Measurements from ENCODE around the gene TCF25. TPM values are rescaled to one million over a fixed set of nuclear protein-coding genes. Genes with fewer than 3 reads are reported as not detected.
A peak's percentile ranks its signal among the peaks of the same experiment; 100 is the strongest.

TCF25 gene
- total and polyA plus RNA-seq, 2 donors (not counting 1 experiment from before 2014, with no cell fraction given), result 150 to 176 TPM

- Histone ChIP-seq H3K79me2 (ENCODE audit: control insufficient read depth, insufficient read depth, low read length) (peaks cover 29% of the 10 kb centered on the region), H3K27ac (ENCODE audit: insufficient read depth, low read length) (peak overlapping the region; percentile 99), H3K36me3 (ENCODE audit: control insufficient read depth, insufficient read depth, low read length) (no peaks in the 10 kb centered on the region), H3K27me3 (ENCODE audit: control insufficient read depth, insufficient read depth, low read length) (no peaks in the 10 kb centered on the region), H3K4me2 (ENCODE audit: extremely low read depth, insufficient read depth, low read length) (peak overlapping the region; percentile 100), H4K20me1 (ENCODE audit: control insufficient read depth, extremely low read depth, insufficient read depth, low read length) (no peaks in the 10 kb centered on the region), H3K9ac (ENCODE audit: insufficient read depth, low read length) (peak overlapping the region; percentile 95), H3K4me1 (ENCODE audit: control insufficient read depth, extremely low read depth, insufficient read depth, low read length) (peaks cover 26% of the 10 kb centered on the region), H3K4me3 (replicated peaks in 1 of 4; ENCODE audit: control extremely low read depth in 1 of 4, insufficient read depth in 1 of 4, low read depth in 3 of 4, low read length in 4 of 4) (peak overlapping the region; percentile 65 to 94 (median 81)), H2AFZ (ENCODE audit: low read length) (no peak overlapping the region), H3K9me3 (ENCODE audit: control insufficient read depth, insufficient read depth, low read depth, low read length) (no peaks in the 10 kb centered on the region)
- TF ChIP-seq EZH2 (IDR thresholded peaks at IDR 0.05; ENCODE audit: low read length, missing control alignments), result no peak
- TF ChIP-seq, protein P1, sequence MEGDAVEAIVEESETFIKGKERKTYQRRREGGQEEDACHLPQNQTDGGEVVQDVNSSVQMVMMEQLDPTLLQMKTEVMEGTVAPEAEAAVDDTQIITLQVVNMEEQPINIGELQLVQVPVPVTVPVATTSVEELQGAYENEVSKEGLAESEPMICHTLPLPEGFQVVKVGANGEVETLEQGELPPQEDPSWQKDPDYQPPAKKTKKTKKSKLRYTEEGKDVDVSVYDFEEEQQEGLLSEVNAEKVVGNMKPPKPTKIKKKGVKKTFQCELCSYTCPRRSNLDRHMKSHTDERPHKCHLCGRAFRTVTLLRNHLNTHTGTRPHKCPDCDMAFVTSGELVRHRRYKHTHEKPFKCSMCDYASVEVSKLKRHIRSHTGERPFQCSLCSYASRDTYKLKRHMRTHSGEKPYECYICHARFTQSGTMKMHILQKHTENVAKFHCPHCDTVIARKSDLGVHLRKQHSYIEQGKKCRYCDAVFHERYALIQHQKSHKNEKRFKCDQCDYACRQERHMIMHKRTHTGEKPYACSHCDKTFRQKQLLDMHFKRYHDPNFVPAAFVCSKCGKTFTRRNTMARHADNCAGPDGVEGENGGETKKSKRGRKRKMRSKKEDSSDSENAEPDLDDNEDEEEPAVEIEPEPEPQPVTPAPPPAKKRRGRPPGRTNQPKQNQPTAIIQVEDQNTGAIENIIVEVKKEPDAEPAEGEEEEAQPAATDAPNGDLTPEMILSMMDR (conservative IDR thresholded peaks at IDR 0.05 in 1 of 2, IDR thresholded peaks at IDR 0.05 in 1 of 2; ENCODE audit: low read depth in 1 of 2, low read length in 2 of 2), result no peak
- peak; percentile 93 to 96 for DNase-seq (ENCODE audit: low read depth in 2 of 2)
Observed at GRCh38 chr16:89921702-89922476, 48.5 kb downstream of the TCF25 start.

DNA sequence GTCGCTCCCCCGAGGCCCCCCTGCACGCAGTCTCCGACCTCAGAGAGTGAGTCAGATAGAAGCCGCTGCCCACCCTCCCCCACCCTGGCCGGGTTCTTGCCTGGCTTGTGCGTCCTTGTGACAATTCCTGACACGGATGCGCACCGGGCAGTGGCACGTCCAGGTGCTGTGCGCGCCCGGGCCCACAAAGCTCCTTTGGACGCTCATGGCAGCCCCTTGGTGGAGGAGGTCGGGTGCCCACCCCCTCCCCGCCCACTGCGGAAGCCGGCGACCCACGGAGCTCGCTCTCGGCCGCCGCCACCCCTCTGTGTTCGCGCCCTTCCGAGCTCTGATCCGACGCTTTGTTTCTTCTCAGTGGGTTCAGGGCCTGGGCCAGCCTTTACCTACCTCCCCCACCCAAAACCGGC, 49.1 kb downstream of the TCF25 start:
- H2AFZ ChIP-seq (ENCODE audit: low read length), result no peak overlapping the region
- peaks cover under 1% of the 10 kb centered on the region for H3K36me3 ChIP-seq (ENCODE audit: control insufficient read depth, insufficient read depth, low read length)
- peak; percentile 92 for DNase-seq (ENCODE audit: low read depth in 2 of 2)
- H3K27me3 ChIP-seq (ENCODE audit: control insufficient read depth, insufficient read depth, low read length), result no peaks in the 10 kb centered on the region
- H3K27ac ChIP-seq (ENCODE audit: insufficient read depth, low read length), result peak overlapping the region; percentile 99
- no peak for TF ChIP-seq EZH2 (IDR thresholded peaks at IDR 0.05; ENCODE audit: low read length, missing control alignments)
- TF ChIP-seq, protein P1 (conservative IDR thresholded peaks at IDR 0.05 in 1 of 2, IDR thresholded peaks at IDR 0.05 in 1 of 2; ENCODE audit: low read depth in 1 of 2, low read length in 2 of 2), result no peak
- H3K4me3 ChIP-seq (replicated peaks in 1 of 4; ENCODE audit: control extremely low read depth in 1 of 4, insufficient read depth in 1 of 4, low read depth in 3 of 4, low read length in 4 of 4), result peak overlapping the region; percentile 65 to 94 (median 81)
- H3K9ac ChIP-seq (ENCODE audit: insufficient read depth, low read length), result peak overlapping the region; percentile 95
- H4K20me1 ChIP-seq (ENCODE audit: control insufficient read depth, extremely low read depth, insufficient read depth, low read length), result no peaks in the 10 kb centered on the region
- H3K4me2 ChIP-seq (ENCODE audit: extremely low read depth, insufficient read depth, low read length), result peak overlapping the region; percentile 100
- no peaks in the 10 kb centered on the region for H3K9me3 ChIP-seq (ENCODE audit: control insufficient read depth, insufficient read depth, low read depth, low read length)
- H3K79me2 ChIP-seq (ENCODE audit: control insufficient read depth, insufficient read depth, low read length), result peaks cover 34% of the 10 kb centered on the region
- peaks cover 26% of the 10 kb centered on the region for H3K4me1 ChIP-seq (ENCODE audit: control insufficient read depth, extremely low read depth, insufficient read depth, low read length)

- Histone ChIP-seq H3K27me3 (ENCODE audit: control insufficient read depth, insufficient read depth, low read length) (no peaks in the 10 kb centered on the region), H3K9me3 (ENCODE audit: control insufficient read depth, insufficient read depth, low read depth, low read length) (no peaks in the 10 kb centered on the region), H2AFZ (ENCODE audit: low read length) (no peak within 1 kb of the TSS), H3K9ac (ENCODE audit: insufficient read depth, low read length) (peak within 1 kb of the TSS; percentile 95), H3K4me2 (ENCODE audit: extremely low read depth, insufficient read depth, low read length) (peak within 1 kb of the TSS; percentile 100), H4K20me1 (ENCODE audit: control insufficient read depth, extremely low read depth, insufficient read depth, low read length) (no peaks in the 10 kb centered on the region), H3K27ac (ENCODE audit: insufficient read depth, low read length) (peak within 1 kb of the TSS; percentile 99), H3K4me1 (ENCODE audit: control insufficient read depth, extremely low read depth, insufficient read depth, low read length) (peaks cover 25% of the 10 kb centered on the region), H3K4me3 (replicated peaks in 1 of 4; ENCODE audit: control extremely low read depth in 1 of 4, insufficient read depth in 1 of 4, low read depth in 3 of 4, low read length in 4 of 4) (peak within 1 kb of the TSS; percentile 77 to 94 (median 85)), H3K36me3 (ENCODE audit: control insufficient read depth, insufficient read depth, low read length) (peaks cover 2% of the 10 kb centered on the region), H3K79me2 (ENCODE audit: control insufficient read depth, insufficient read depth, low read length) (peaks cover 39% of the 10 kb centered on the region)
- DNase-seq (ENCODE audit: low read depth in 2 of 2), result peak; percentile 80 to 81
- TF ChIP-seq EZH2 (IDR thresholded peaks at IDR 0.05; ENCODE audit: low read length, missing control alignments), result no peak
- TF ChIP-seq, protein P1 (conservative IDR thresholded peaks at IDR 0.05 in 1 of 2, IDR thresholded peaks at IDR 0.05 in 1 of 2; ENCODE audit: low read depth in 1 of 2, low read length in 2 of 2), result no peak
Observed at GRCh38 chr16:89922884-89923639, 49.7 kb downstream of the TCF25 start, which contains the start of gene TUBB3. Gene TUBB3 (plus strand): TSS chr16:89923342. CDS start chr16:89923402, 60 bp downstream.
